Measurements from ENCODE around the gene RAB5B.

DNA sequence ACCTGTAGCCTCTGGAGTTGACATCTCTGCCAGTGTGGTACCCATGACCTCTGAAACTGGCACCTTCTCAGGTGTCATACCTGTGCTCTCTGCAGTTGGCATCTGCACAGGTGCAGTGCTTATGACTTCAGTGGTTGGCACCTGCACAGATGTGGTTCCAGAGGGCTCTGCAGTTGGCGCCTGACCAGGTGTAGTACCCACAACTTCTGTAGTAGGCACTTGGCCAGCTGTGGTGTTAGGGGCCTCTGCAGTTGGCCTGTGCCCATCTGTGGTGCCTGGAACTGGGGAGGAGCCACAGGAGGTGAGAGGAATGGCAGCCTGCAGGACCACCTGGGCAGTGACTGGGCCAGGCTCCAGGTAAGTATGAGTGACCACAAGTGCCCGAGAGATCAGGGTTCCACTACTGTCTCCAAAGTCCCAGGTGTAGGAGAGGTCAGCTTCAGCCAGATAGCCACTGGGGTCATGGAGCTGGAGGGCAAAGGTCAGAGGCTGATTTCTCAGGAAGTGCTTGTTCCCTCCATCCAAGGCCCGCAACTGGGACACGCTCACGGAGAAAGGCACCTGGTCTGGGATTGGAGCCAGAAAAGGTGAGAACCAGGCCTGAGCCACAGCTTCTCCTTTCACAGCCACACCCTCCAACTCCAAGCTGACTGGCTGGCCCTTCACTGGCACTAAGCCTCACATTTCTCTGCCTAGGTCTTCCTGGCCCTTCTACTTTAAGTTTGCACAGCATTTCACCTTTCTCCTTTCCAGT lies 16.6 kb upstream of the RAB5B start:
- TF ChIP-seq, protein P1, sequence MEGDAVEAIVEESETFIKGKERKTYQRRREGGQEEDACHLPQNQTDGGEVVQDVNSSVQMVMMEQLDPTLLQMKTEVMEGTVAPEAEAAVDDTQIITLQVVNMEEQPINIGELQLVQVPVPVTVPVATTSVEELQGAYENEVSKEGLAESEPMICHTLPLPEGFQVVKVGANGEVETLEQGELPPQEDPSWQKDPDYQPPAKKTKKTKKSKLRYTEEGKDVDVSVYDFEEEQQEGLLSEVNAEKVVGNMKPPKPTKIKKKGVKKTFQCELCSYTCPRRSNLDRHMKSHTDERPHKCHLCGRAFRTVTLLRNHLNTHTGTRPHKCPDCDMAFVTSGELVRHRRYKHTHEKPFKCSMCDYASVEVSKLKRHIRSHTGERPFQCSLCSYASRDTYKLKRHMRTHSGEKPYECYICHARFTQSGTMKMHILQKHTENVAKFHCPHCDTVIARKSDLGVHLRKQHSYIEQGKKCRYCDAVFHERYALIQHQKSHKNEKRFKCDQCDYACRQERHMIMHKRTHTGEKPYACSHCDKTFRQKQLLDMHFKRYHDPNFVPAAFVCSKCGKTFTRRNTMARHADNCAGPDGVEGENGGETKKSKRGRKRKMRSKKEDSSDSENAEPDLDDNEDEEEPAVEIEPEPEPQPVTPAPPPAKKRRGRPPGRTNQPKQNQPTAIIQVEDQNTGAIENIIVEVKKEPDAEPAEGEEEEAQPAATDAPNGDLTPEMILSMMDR (IDR thresholded peaks at IDR 0.05): no peak
- no peak for TF ChIP-seq BCL3 (IDR thresholded peaks at IDR 0.05)
- TF ChIP-seq ZFP36 (IDR thresholded peaks at IDR 0.05; ENCODE audit: borderline replicate concordance, partially characterized antibody): no peak
- no peak for TF ChIP-seq POLR2A (IDR thresholded peaks at IDR 0.05; ENCODE audit: low read length)
